Hypothalamus (tissue), 51 donors: Measurements from ENCODE around the gene DNAJC27.

Experiments used
- DNase-seq, 51 donors: peaks; one replicate each; lab custom pipeline; 2025; lab: John Stamatoyannopoulos, UW

DNAJC27 gene

GRCh38 chr2:24910245-24910644, 61.5 kb downstream of the DNAJC27 start:
- no peak for DNase-seq

DNA sequence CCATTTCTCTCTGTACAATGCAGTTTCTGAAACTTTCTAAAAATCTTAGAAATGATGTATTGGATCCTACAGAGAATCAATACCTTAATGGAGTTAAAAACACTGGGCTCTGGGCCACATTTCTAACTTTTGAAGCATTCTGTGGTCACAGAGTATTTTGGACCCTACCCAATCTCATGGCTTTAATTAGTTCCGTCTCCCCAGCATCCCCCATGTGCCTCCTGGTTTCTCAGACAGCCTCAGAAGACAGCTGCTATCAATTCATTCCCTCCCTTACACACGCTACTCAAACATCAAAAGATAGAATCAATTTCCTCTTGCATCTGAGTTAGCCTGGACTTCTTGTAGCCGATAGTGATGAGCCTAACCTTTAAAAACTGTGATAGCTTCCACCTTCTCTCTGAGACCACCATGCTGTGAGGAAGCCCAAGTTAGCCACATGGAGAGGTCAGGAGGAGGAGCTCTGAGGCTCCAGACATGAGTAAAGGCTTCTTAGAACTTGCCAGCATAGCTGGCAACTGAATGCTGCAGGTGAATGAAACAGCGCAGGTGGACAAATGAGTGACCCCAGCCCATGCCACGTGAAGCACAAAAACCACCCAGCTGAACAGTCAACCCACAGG, 62.1 kb downstream of the DNAJC27 start:
- no peak for DNase-seq

- DNase-seq = no peak
Measured at GRCh38 chr2:24908461-24908901, 63.3 kb downstream of the DNAJC27 start.

DNA sequence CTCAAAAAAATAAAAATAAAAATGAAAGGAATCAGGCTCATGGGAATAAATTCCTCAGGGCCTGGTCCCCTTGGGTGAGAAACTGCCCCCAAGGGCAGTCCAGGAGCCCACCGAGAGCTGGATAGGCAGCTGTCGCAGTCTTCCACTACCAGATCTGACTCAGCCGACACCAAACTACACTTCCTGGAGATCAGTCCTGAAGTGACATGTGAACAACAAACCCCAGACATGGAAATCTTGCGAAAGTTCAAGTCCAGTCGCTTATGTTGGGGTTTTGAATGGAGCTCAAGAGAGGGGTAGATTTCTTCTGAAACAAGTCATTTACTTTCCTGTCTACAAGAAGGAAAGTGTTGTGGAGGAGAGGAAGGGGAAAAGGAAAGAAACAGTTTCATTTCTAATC, 64.6 kb downstream of the DNAJC27 start:
- no peak for DNase-seq

DNA sequence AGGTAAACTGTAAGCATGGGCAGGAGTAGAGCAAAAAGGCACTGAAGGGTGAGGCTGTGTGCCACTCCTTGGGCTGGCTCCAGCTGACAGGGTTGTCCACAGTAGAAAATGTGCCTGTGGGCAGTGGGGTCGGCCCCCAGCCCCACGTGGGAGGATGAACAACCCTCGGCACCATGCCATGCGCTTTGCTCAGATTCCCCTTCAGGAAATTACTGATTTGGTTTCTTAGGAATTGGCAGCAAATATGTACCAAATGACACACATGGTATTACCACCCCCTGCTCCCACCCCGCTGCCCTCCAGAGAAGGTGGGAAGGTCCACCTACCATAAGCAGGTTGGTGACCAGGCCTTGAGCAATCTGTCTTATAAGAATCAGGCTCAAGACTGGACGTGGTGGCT, 65.3 kb downstream of the DNAJC27 start:
- DNase-seq = no peak

DNA sequence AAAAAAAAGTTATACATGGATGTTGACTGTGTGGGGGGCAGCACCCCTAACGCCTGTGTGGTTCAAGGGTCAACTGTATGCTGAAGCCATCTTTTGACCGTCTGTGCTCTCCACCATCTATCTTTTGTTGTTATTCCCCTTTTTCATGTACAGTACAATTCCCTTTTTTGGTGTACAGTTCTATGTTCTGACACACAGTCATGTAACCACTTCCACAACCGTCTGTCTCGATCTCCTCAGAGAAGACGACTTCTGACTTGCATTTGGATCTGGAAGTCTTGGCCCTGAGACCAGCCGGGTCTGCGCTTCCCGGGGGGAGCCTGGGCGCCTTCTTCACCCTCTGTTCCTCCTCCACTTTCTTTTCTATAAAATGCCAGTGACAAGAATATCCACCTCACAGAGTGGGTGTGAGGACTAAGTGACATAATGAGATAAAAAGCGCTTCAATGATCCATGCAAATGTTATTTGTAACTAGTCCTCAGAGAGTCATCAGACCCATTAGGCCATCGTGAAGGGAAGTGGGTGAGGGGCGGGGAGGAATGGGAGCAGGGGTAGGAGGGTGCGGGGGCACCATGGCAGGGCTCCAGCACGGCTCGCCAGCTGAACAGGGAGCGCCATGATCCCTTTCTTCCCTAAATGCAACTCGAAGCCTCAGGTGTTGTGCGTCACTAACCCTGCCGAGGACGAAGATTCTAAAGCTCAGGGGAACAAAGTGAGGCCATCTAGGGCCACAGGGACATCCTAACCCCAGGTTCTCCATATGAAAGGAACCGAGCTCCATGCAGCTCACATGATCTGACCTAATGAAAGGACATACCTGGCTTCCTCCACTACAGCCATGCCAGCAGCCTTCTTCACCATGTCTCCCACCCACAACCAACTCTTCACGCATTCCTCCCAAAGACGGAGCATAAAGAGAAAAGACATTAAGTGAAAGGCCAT, 68.3 kb downstream of the DNAJC27 start:
- no peak for DNase-seq

DNA sequence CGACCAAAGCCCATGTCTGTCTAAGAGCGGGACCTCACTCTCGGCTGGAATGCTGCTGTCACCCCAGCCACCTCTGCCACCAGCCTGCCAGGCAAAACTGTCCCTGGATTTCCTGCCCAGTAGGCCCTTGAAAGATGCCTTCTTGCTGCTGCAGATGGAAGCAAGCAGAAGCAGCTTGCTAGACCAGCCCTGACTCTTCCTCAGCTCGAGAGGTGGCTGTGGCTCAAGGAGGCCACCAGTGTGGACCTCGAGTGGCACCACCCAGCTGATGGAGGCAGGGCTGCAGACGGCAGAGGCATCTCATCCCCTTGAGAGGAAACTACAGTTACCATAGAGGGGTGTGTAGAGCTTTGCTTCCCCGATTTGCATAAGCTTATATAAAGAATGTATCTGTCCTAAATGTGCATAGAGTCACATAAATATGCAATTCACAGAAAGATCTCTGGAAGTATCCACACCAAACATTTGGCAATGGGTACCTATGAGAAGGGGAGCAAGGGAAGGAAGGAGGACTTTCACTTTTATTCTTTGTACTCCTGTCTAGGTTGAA, 72.3 kb downstream of the DNAJC27 start:
- DNase-seq = no peak

DNA sequence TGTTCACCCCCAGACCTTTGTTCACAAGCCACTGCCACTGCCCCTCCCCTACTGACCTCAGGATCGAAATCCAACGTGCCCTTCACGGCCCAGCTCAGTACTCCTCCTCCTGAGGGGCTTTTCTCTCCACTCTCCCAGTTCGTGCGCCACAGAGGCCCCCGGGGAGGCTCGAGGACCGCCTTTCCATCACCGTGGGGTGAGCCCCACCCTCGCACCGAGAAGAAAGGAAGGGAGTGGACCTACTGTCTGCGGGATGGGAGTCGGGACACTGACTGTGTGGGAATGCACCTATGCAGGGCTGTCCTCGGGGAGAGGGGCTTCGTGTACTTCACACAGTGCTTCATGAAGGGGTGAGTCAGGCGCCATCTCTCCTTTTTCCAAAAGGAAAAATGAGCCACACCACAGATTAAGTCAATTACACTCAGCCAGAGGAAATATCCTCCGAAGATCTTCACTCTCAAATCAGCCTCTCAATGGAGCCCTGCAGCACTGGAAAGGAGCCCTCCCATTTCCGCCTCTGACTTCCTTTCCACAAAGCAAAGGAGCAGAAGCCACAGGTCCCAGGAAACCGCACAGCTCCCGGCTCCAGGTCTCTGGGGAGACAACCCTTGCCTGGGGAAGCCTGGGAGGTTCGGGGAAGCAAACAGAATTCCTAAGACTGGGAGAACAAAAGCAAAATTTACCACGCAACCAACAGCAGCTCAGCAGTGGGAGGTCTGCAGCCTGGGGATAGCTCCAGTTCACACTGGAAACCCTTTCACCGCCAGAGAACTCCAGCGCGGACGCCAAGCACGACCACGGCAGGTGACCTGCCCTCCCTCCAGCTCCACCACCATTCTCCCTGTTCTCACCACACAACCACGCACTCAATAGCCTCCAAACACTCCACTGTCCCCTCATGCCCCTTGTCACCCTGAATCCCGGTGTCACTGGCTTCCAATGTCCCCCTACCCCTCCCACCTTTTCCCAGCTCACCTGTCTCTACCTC, 73.3 kb downstream of the DNAJC27 start:
- DNase-seq = no peak

GRCh38 chr2:24894750-24895149, 77.0 kb downstream of the DNAJC27 start:
- DNase-seq = no peak

DNA sequence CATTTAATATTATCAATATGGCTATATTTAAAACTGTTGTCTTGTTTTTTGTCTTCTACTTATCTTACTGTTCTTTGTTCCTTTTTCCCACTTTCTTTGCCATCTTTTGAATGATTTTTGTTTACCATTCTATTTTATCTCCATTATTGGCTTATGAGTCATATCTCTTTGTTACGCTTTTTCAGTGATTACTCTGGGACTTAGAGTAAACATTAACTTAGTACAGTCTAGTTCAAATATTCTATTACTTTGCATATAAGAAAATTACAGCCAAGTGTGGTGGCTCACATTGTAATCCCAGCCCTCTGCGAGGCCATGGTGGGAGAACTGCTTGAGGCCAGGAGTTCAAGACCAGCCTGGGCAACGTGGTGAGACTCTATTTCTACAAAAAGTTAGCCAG, 77.8 kb downstream of the DNAJC27 start:
- DNase-seq = no peak
